ENCODE measurements around the gene SMPD3.
A peak's percentile ranks its signal among the peaks of the same experiment; 100 is the strongest.

SMPD3 gene

GRCh38 chr16:68367440-68367839, 80.9 kb downstream of the SMPD3 start:
- no peak for DNase-seq

GRCh38 chr16:68367030-68367429, 81.3 kb downstream of the SMPD3 start:
- DNase-seq, result no peak

DNA sequence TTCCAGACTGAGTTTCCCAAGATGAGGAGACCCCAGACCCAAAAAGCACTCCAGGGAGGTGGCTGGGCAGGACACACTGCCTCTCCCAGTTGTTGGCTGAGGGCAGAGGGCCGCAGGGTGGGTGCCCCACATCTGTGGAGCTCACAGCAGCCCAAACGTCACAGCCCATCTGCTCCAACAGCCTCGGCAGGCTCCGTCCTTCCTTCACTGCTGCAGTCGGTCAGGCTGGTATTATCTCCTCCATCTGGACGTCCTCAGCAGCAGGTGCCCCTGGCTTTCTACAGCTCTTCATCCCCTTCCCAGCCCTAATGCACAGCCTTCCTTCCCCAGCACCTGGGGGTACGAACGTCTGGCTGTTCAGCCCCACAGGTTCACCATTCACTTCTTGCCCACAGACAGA, 82.2 kb downstream of the SMPD3 start:
- DNase-seq, result no peak

GRCh38 chr16:68365167-68365817, 83.0 kb downstream of the SMPD3 start:
- no peak for DNase-seq

- no peak for DNase-seq
Observed at GRCh38 chr16:68364561-68364998, 83.7 kb downstream of the SMPD3 start.

DNA sequence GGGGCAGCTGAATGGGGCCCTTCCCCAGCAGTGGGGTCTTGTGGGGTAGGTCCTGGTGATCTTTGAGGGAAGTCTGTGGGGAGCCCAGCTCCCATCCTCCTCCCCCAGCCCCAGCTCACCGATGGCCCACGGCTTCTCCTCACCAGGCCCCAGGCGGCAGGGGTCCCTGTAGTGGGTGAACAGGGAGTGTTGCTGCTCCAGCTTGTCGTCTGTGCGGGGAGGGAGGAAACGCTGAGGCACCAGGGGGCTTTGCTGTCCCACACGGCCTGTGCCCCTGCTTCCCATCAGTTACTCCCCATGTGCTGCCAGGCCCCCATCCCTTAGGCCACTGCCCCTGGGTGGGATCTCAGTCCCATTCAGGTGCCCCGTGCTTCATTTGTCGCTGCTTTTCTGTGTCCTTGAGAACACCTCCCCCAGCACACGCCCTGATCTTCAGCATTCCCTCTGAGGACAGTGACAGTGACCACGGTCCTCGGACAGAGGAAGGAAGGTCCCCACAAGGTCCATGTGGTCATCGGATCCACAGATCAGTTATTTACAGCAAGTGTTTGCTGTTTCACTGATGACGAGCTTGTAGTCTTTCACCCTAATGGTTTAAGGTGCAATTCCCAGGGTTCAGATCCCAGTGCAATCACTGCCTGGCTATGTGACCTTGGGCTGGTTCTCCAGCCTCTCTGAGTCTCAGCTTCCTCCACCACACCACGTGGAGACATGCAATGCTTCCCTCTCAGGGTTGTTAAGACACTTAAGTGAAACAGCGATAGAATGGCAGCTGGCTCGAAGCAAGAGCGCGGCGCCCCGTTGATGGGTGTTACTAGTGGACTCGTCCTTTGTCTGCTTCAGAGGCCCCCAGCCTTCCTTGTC, 84.4 kb downstream of the SMPD3 start:
- no peak for DNase-seq

DNA sequence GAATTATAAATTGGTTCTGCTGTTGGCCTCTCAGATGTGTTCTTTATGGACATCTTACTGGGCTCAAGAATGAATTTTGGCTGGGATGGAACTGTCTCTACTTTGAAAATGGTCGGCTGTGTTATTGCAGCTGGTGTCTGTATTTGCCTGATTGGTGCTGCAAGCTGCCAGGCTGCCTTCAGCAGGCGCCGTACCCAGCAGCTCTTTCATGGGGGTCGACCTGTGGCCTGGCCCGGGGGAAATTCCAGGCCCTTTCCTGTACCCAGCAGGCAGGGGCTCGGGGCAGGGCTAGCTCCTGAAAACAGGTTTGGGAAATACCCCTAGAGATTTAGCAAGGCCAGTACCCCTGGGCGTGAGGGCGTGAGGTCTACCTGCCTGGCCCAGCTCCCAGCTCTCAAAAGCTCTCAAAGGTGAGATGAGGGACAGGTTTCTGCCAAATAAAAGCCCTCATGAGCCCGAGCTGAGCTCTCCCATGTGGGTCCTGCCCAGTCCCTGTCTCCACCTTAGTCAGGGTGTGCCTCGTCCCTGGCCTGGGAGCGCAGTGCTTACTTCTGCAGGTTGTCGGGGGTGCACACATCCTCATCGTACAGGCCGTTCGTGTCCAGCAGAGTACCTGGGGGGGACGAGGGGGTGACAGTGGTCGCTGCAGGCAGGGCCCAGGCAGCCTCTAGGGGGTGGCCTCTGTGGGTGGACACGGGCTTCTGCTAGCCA, 85.2 kb downstream of the SMPD3 start:
- DNase-seq, result no peak

DNA sequence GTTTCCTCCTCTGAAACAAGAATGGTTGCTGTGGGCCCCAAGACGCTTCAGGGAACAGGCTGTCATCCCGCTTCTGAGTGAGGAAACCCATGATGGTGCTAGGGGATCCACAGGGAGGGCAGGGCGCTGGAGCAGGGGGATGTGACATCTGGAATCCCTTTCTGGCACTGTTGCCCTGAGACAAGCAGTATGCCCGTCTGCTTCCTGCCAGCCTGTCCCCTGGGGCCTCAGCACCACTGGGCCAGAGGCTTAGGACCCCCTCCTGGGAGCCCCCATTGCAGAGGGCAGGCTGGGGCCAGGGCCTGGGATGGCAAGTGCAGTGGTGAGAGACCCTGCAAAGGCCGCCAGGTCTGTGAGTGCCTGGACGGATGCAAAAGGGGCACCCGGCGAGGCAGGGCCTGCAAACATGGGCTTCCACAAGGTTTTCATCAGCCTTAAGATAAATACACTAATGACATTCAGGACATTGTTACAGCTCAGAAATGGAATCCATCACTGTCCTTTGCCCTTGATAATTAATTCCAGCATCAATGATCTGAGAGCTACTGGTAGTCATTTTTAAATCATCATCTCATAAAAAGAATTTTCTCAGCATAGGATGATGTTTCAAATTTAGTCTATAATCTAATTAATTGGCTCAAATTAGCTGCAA, 85.9 kb downstream of the SMPD3 start:
- no peak for DNase-seq

DNA sequence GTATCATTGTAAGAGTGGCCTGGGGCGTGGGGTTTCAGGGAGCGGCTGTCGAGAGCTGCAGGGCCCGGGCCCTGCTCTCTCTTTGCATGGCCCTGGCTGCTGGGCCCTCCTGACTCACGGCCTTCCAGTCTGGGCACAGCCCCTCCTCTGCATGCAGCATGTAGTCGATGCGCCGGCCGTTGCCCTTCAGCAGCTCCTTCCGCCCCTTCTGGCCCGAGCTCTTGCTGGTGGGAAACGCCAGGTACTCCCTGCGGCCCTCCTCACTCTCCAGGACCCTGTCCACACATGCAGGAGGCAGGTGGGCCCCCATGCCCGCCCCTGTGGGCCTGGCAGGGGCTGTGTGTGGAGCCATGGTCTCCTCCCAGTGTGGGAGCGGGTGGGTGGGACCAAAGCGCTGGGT, 86.8 kb downstream of the SMPD3 start:
- DNase-seq, result no peak

DNA sequence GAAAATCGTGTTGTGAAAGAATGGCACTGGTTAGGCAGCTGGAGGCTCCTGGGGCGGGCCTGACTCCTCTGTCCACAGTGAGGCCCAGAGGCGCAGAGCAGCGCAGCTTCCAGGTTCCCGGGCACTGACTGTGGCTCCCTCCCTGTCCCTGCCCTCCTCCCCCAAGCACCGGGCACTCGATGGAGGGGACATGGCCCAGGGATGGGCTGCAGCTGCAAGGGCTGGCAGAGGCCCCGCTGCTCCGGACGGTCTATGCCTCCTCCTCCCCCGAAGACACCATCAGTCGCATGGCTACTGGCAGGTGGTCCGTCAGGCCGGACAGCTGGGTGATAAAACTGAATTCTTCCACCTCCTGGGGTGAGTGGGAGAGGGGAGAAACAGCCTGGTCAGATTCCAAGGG, 87.4 kb downstream of the SMPD3 start:
- DNase-seq, result no peak

DNA sequence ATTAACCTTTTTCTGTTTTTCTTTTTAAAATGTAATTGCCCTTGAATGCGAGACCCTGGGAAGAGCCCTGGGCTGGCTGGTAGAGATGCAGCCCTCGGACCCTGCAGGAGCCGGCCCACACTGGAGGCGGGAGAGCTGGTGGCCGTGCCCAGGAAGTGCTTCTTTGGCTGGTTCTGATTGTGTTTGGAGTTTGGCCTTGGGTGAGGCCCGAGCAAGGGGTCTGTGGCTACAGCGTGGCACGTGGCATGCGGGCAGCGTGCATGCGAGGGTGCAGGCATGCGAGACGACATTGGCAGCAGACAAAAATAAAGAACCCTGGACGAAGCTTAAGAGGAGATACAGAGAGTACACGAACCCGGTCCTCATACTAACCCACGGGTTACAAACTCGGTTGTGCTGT, 87.8 kb downstream of the SMPD3 start:
- DNase-seq, result no peak

DNA sequence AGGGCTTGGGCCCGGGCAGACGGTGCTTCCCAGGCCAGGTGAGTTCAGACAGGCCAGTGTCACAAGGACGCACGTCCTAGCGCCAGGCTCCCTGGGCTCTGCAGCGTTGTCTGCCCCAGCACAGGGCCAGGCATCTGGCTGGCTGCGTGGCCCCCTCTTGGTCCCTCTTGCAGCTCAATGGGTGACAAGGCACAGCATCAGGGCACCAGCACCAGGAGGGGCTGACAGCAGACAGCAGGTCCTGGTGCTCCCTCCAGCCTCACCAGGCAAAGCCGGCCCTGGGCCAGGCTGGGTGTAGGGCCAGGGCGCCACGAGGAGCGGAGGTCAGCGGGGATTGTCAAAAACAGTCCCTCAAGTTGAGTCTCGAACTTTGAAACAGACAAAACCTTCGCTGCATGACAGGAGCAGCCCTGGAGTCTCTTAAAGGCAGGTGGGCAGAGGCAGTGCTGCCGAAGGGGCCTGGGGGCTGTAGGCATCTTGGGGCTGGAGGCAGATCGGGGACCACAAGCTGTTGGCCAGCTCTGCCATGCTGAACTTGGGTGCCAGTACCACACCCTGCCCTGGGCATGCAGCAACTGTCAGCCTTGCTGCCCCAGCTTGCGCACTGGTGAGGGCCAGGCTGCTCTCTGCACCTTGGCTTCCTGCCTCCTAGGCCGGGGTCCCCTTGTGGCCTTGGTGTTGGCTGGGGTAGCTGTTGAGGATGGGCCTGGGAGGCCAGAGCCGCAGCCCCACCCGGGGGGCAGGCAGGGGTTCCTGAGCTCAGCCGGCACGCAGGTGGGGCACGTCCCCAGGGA, 88.7 kb downstream of the SMPD3 start:
- DNase-seq, result no peak

DNA sequence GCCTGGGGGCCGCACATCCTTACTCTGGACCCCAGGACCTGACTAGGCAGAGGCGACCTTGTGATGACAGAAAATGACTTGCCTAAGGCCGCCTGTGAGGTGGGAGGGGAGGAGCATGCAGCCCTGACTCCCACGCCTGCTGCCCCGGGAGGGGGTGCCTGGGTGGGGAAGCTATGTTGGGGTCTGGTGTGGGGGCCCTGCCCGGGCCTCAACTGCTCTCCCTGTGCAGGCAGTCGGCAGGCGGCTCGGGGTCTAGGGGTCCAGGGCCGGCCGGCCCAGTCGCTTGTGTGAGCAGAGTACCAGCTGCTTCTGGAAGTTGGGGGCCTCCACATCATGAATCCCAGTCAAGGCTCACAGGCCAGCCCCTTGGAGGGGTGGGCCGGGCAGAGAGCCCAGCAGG, 89.4 kb downstream of the SMPD3 start:
- no peak for DNase-seq

- DNase-seq, result no peak
Observed at GRCh38 chr16:68357923-68358322, 90.4 kb downstream of the SMPD3 start.

- no peak for DNase-seq
Observed at GRCh38 chr16:68357521-68357922, 90.8 kb downstream of the SMPD3 start.

- DNase-seq, result no peak
Observed at GRCh38 chr16:68356919-68357286, 91.4 kb downstream of the SMPD3 start.

DNA sequence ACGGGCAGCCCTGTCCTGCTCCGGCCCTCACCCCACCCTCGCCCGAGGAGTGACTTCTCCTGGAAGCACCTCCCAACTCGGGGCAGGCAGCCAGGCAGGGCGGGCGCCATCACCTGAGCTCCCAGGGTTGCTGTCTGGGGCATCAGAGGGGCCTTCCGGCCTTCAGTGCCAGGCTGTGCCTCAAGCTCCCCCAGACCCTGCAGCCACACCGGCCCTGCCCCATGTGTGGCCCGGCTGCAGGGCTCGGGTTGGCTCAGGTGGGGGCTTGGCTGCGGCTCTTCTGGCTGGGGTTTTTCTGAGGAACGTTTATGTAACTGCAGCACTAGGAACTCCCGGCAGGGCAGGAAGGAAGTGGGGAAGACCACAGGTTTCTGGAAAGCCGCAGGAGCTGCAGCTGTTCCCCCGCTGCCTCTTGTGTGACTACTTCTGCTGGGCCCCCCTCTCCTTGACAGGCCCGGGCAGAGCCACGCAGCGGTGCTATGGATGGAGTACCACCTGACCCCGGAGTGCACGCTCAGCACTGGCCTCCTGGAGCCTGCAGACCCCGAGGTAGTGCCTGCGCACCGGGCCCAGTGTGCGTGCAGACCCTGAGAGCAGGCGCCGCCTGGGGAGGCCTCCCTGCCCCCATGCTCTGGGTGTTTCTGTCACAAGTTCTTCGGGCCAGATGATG, 91.9 kb downstream of the SMPD3 start:
- peak in 1 of 2 donors; percentile 87 for DNase-seq

DNA sequence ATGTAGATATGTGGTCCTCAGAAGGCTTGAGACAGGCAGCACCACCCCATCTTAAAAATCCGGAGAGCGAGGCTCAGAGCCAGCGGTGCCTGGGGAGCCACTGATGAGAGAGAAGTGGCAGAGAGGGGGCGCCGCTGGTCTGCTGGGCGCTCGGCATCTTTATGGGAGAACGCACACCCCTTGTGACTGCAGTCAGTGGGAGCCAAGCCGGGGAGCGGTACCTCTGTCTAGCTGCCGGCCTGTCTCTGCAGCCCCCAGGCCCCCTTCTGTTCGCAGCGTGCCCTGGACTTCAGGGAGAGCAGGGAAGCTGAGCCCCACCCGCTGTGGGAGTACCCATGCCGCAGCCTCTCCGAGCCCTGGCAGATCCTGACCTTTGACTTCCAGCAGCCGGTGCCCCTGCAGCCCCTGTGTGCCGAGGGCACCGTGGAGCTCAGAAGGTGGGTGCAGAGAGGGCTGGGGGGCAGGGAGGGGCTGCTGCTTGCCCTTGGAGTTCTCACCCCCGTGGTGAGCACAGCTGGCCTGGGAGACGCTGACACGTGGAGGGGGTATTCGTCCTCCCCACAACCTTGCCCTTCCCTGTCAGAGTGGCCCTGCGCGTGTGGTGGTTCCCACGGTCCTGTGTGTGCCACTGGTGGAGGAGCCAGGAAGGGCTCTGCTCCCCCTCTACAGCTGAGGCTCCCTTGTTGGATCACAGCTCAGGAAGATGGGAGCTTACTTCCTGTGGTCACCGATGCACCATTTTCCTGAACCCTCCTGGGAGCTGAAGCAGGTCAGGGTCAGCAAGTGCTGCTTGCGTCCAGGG, 92.7 kb downstream of the SMPD3 start:
- no peak for DNase-seq

- DNase-seq, result no peak
Observed at GRCh38 chr16:68354816-68355215, 93.5 kb downstream of the SMPD3 start.

DNA sequence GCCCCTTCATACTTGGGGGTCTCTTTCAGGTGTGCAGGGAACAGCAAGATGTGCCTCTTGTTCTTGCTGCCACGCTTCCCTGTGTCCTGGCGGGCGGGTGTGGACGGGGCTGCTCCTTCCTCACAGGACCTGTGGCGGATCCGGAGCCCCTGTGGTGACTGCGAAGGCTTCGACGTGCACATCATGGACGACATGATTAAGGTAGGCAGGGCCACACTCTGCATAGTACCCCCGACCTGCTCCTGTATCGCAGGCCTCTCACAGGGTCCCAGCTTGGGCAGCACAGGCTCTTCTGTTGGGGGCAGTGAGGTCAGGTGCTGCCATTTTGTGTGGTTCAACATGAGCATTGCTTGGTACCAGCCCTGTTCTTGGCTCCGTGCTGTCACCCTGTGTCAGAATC, 94.9 kb downstream of the SMPD3 start:
- DNase-seq, result no peak

- DNase-seq, result no peak
Observed at GRCh38 chr16:68351991-68352431, 96.3 kb downstream of the SMPD3 start.

All from bone marrow (tissue), 2 donors.